GM12891 (cell line): ENCODE results near the gene DLG1.

Source experiments
- PAX5 ChIP-seq: IDR thresholded peaks from 2 replicates; pipeline ENCODE4 v1.6.1; 2011; ENCODE audit warnings: low read length, moderate library complexity, mild to moderate bottlenecking; ENCODE audit not compliant: insufficient read depth, severe bottlenecking
- POLR2A ChIP-seq: IDR thresholded peaks from 2 replicates; pipeline ENCODE4 v1.6.1; 2011; ENCODE audit warnings: low read depth, low read length, control low read depth
- POLR2AphosphoS5 ChIP-seq: IDR thresholded peaks from 2 replicates; pipeline ENCODE4 v1.6.1; 2011; ENCODE audit warnings: low read depth, low read length, control low read depth
- POU2F2 ChIP-seq: IDR thresholded peaks from 2 replicates; pipeline ENCODE4 v1.6.1; 2011; ENCODE audit warnings: low read depth, mild to moderate bottlenecking, control low read depth, low read length, moderate library complexity
- SPI1 ChIP-seq: IDR thresholded peaks from 2 replicates; pipeline ENCODE4 v1.6.1; 2011; ENCODE audit warnings: low read depth, low read length, control low read depth
- TAF1 ChIP-seq: IDR thresholded peaks from 2 replicates; pipeline ENCODE4 v1.6.1; 2011; ENCODE audit warnings: low read depth, low read length, control low read depth

- TF ChIP-seq POLR2A (no peak), POLR2AphosphoS5 (no peak), TAF1 (no peak), SPI1 (no peak), PAX5 (no peak), POU2F2 (no peak)
These were observed 272.5 kb downstream of the DLG1 start for GRCh38 chr3:197025736-197026480.
